NCI-H748 (cell line): Measurements from ENCODE around the gene SNX25.

Experiments
- DNase-seq: peaks from one replicate; lab custom pipeline; 2025; ENCODE audit not compliant: unreplicated experiment; lab: John Stamatoyannopoulos, UW

SNX25 gene

DNA sequence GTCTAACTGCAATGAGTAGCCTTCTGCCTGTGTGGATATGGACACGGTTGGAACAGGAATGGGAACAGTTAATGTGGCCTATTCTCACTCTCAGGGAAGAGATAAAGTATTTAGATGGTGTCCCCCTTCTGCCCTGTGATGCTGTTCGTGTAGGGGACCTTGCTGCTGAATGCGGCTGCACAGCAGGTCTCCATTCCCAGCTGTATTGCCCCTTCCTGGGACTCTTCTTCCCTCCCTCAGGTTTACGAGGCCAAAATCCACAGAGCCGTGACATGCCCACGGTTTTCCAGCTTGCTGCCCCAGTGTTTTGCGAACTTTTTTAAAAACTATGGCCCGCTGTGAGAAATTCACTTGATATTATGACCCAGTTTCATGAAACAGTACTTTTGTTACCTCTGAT is 50.3 kb downstream of the SNX25 start:
- no peak for DNase-seq

- peak; percentile 36 for DNase-seq
Observed at GRCh38 chr4:185261946-185262345, 52.5 kb downstream of the SNX25 start.

GRCh38 chr4:185263419-185263818 is 54.0 kb downstream of the SNX25 start:
- no peak for DNase-seq

DNA sequence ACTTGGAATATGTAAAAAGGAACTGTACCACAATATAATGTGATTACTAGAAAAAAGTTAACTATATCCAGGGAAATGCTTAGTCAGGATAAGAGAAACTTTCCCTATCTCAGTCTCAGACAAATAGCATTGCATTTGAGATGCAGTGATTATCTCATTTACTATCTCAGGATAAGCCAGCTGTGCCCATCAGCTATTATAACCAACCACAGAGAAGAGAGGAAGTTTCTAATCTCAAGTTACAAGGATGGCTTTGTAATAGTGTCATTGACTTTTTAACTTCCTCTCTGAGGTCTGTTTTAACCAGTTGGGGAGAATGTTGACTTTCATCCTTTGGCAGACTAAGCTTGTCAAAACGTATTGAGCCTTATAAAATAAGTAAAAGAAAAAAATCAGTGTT is 56.5 kb downstream of the SNX25 start:
- DNase-seq, result no peak

GRCh38 chr4:185269286-185269685 is 59.9 kb downstream of the SNX25 start:
- no peak for DNase-seq

DNA sequence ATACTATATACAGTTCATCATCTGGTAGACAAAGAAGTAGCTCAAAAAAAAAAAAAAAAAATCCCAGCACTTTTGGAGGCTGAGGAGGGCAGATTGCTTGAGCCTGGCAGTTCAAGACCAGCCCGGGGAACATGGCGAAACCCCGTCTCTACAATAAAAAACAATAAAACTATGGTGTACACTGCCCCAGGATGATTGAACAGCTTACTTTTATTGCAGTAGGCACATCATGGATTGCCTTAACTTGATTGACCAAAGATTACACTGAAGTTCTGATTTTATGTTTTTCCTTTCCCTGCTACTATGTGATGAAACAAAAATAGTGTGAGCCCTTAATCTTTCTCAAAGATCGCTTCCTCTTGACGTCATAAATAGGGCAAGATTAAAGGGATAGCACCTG is 60.6 kb downstream of the SNX25 start:
- no peak for DNase-seq

- DNase-seq, result no peak
Observed at GRCh38 chr4:185270885-185271284, 61.5 kb downstream of the SNX25 start.

GRCh38 chr4:185272245-185272644 is 62.8 kb downstream of the SNX25 start:
- DNase-seq, result peak; percentile 27

GRCh38 chr4:185275501-185275900 is 66.1 kb downstream of the SNX25 start:
- DNase-seq, result no peak

GRCh38 chr4:185276036-185276435 is 66.6 kb downstream of the SNX25 start:
- no peak for DNase-seq

GRCh38 chr4:185278716-185279115 is 69.3 kb downstream of the SNX25 start:
- DNase-seq, result no peak

DNA sequence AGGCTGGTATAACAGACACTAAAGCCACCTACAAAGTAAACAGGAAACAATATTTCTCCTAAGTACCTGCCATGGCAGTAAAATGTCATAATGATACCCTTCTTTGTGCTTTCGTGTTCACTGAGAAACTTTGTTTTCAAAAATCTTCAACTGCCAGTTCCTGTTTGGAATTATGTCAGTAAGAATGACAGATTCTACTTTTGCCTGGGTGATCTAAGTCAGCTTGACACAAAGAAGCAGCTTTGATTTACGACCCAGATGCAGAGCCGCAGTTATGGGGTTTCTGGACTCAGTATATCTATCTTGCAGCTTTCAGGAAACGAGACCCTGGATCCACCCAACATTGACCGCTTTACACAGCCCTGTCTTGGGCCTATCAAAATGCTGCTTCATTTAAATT is 71.2 kb downstream of the SNX25 start:
- peak; percentile 70 for DNase-seq

DNA sequence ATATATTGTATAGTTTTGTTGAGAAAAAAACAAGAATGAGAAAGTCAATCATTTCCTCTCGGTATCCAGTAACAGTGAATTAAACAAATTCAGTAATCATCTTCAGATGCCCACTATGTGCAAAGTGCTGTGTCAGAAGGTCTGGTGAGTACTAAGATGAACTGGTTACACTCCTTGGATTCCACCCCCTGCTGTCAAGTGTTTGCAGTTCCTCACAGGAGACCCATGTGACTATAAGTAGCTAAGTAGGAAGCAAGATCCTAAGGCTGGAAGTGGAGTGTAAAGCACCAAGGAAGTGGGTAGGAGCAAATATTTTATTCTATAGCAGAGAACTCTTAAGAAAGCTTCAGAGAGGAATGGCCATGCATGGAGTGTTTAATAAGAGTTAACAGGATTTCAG is 73.6 kb downstream of the SNX25 start:
- no peak for DNase-seq

- no peak for DNase-seq
Observed at GRCh38 chr4:185283723-185284122, 74.3 kb downstream of the SNX25 start.

GRCh38 chr4:185285632-185286393 is 76.4 kb downstream of the SNX25 start:
- no peak for DNase-seq

- DNase-seq, result no peak
Observed at GRCh38 chr4:185286571-185286970, 77.2 kb downstream of the SNX25 start.

DNA sequence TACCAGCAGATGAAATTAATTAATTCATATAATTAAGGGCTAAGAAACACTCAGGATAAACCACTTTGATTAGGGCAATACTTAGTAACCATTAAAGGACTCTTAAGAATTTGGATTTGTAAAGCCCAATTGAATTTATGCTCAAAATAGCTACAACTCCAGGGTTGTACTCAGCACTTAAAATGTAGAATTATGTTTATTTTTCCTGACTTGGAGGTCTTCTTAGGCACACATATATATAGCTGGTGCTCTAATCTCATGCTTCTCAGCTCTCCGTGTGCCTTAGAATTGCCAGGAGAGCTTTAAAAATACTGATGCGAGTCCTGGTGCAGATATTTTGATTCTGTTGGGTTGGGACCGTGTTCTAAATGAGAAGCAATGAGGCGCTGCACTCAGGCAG is 77.6 kb downstream of the SNX25 start:
- DNase-seq, result no peak

DNA sequence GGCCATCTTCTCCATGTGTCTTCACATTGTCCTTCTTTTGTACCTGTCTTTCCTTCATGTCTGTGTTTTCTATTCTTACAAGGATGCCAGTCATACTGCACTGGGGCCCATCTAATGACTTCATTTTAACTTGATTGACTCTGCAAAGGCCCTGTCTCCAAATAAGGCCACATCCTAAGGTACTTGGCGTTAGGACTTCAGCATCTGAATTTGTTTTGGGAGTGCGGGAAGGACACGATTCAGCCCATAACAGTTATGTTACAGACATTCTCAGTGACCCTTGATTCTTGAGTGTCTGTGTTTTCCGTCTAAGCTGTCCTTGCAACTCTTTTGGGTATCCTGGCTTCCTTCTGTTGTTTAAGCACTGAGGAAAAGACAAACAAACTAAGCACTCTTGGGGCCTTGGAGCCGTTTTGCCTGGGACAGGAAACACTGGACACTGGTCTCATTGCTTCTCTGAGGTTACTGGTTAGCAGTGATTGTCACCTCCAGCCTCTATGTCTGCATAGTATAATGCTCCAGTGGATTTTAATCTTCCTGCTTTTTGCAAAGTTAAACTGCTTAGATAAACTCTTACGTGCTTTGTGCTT is 80.7 kb downstream of the SNX25 start:
- no peak for DNase-seq

- DNase-seq, result no peak
Observed at GRCh38 chr4:185290656-185291055, 81.3 kb downstream of the SNX25 start.

DNA sequence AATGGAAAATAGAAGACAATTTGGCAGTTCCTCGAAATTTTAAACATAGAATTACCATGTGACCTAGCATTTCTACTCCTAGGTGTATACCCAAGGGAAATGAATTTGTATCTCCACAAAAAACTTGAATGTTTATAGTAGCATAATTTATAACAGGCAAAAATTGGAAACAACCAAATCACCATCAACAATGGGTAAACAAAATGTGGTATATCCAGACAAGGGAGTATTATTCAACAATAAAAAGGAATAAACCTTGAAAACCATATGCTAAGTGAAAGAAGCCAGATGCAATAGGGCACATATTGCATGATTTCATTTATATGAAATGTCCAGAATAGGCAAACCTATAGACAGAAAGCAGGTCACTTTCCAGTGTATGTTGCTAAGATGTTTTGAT is 83.8 kb downstream of the SNX25 start:
- no peak for DNase-seq

GRCh38 chr4:185296665-185297460 is 87.5 kb downstream of the SNX25 start:
- DNase-seq, result no peak
